Measurements from ENCODE around the gene NOL4L.

The NOL4L gene

GRCh38 chr20:32443386-32443974 is 141.7 kb downstream of the NOL4L start:
- no peaks in the 10 kb centered on the region for H3K27me3 ChIP-seq (ENCODE audit: control insufficient read depth, insufficient read depth, low read length)

GRCh38 chr20:32442630-32443373 is 142.3 kb downstream of the NOL4L start:
- no peaks in the 10 kb centered on the region for H3K27me3 ChIP-seq (ENCODE audit: control insufficient read depth, insufficient read depth, low read length)
- no peaks in the 10 kb centered on the region for H3K4me1 ChIP-seq (ENCODE audit: control insufficient read depth, insufficient read depth, low read length)
- no peak overlapping the region for H3K4me3 ChIP-seq (ENCODE audit: low read depth, low read length)
- H3K36me3 ChIP-seq (ENCODE audit: control insufficient read depth, insufficient read depth, low read length) = peaks cover 14% of the 10 kb centered on the region
- H3K9ac ChIP-seq (ENCODE audit: low read depth, low read length) = no peak overlapping the region
- H3K9me3 ChIP-seq (ENCODE audit: control insufficient read depth, insufficient read depth, low read length) = no peaks in the 10 kb centered on the region

More at GRCh38 chr20:32443386-32443974, 141.7 kb downstream of the NOL4L start:
- Histone ChIP-seq H3K4me3 (ENCODE audit: low read depth, low read length) (no peak overlapping the region), H3K9ac (ENCODE audit: low read depth, low read length) (no peak overlapping the region), H3K36me3 (ENCODE audit: control insufficient read depth, insufficient read depth, low read length) (peaks cover 21% of the 10 kb centered on the region), H3K9me3 (ENCODE audit: control insufficient read depth, insufficient read depth, low read length) (no peaks in the 10 kb centered on the region), H3K4me1 (ENCODE audit: control insufficient read depth, insufficient read depth, low read length) (no peaks in the 10 kb centered on the region)

GRCh38 chr20:32441638-32442037 is 143.5 kb downstream of the NOL4L start:
- no peaks in the 10 kb centered on the region for H3K9me3 ChIP-seq (ENCODE audit: control insufficient read depth, insufficient read depth, low read length)
- H3K4me1 ChIP-seq (ENCODE audit: control insufficient read depth, insufficient read depth, low read length) = no peaks in the 10 kb centered on the region
- H3K36me3 ChIP-seq (ENCODE audit: control insufficient read depth, insufficient read depth, low read length) = peaks cover 3% of the 10 kb centered on the region
- no peaks in the 10 kb centered on the region for H3K27me3 ChIP-seq (ENCODE audit: control insufficient read depth, insufficient read depth, low read length)
- H3K9ac ChIP-seq (ENCODE audit: low read depth, low read length) = no peak overlapping the region
- no peak overlapping the region for H3K4me3 ChIP-seq (ENCODE audit: low read depth, low read length)

- Histone ChIP-seq H3K4me1 (ENCODE audit: control insufficient read depth, insufficient read depth, low read length) (no peaks in the 10 kb centered on the region), H3K9me3 (ENCODE audit: control insufficient read depth, insufficient read depth, low read length) (no peaks in the 10 kb centered on the region), H3K9ac (ENCODE audit: low read depth, low read length) (no peak overlapping the region), H3K4me3 (ENCODE audit: low read depth, low read length) (no peak overlapping the region), H3K27me3 (ENCODE audit: control insufficient read depth, insufficient read depth, low read length) (no peaks in the 10 kb centered on the region), H3K36me3 (ENCODE audit: control insufficient read depth, insufficient read depth, low read length) (no peaks in the 10 kb centered on the region)
These were observed 144.4 kb downstream of the NOL4L start for GRCh38 chr20:32440758-32441078.

GRCh38 chr20:32440069-32440757 is 144.9 kb downstream of the NOL4L start:
- no peak overlapping the region for H3K9ac ChIP-seq (ENCODE audit: low read depth, low read length)
- H3K27me3 ChIP-seq (ENCODE audit: control insufficient read depth, insufficient read depth, low read length) = no peaks in the 10 kb centered on the region
- no peaks in the 10 kb centered on the region for H3K9me3 ChIP-seq (ENCODE audit: control insufficient read depth, insufficient read depth, low read length)
- no peaks in the 10 kb centered on the region for H3K36me3 ChIP-seq (ENCODE audit: control insufficient read depth, insufficient read depth, low read length)
- no peak overlapping the region for H3K4me3 ChIP-seq (ENCODE audit: low read depth, low read length)
- no peaks in the 10 kb centered on the region for H3K4me1 ChIP-seq (ENCODE audit: control insufficient read depth, insufficient read depth, low read length)

GRCh38 chr20:32439132-32439829 is 145.9 kb downstream of the NOL4L start:
- no peak overlapping the region for H3K9ac ChIP-seq (ENCODE audit: low read depth, low read length)
- no peaks in the 10 kb centered on the region for H3K9me3 ChIP-seq (ENCODE audit: control insufficient read depth, insufficient read depth, low read length)
- H3K36me3 ChIP-seq (ENCODE audit: control insufficient read depth, insufficient read depth, low read length) = peaks cover 3% of the 10 kb centered on the region
- no peaks in the 10 kb centered on the region for H3K27me3 ChIP-seq (ENCODE audit: control insufficient read depth, insufficient read depth, low read length)
- H3K4me1 ChIP-seq (ENCODE audit: control insufficient read depth, insufficient read depth, low read length) = no peaks in the 10 kb centered on the region
- no peak overlapping the region for H3K4me3 ChIP-seq (ENCODE audit: low read depth, low read length)

- no peaks in the 10 kb centered on the region for H3K4me1 ChIP-seq (ENCODE audit: control insufficient read depth, insufficient read depth, low read length)
- no peak overlapping the region for H3K9ac ChIP-seq (ENCODE audit: low read depth, low read length)
- no peaks in the 10 kb centered on the region for H3K9me3 ChIP-seq (ENCODE audit: control insufficient read depth, insufficient read depth, low read length)
- peaks cover 3% of the 10 kb centered on the region for H3K36me3 ChIP-seq (ENCODE audit: control insufficient read depth, insufficient read depth, low read length)
- no peak overlapping the region for H3K4me3 ChIP-seq (ENCODE audit: low read depth, low read length)
- H3K27me3 ChIP-seq (ENCODE audit: control insufficient read depth, insufficient read depth, low read length) = no peaks in the 10 kb centered on the region
These were observed 146.7 kb downstream of the NOL4L start for GRCh38 chr20:32438331-32438858.

GRCh38 chr20:32437391-32438074 is 147.6 kb downstream of the NOL4L start:
- Histone ChIP-seq H3K9me3 (ENCODE audit: control insufficient read depth, insufficient read depth, low read length) (no peaks in the 10 kb centered on the region), H3K36me3 (ENCODE audit: control insufficient read depth, insufficient read depth, low read length) (peaks cover 3% of the 10 kb centered on the region), H3K9ac (ENCODE audit: low read depth, low read length) (no peak overlapping the region), H3K27me3 (ENCODE audit: control insufficient read depth, insufficient read depth, low read length) (no peaks in the 10 kb centered on the region), H3K4me1 (ENCODE audit: control insufficient read depth, insufficient read depth, low read length) (no peaks in the 10 kb centered on the region), H3K4me3 (ENCODE audit: low read depth, low read length) (no peak overlapping the region)

- no peak overlapping the region for H3K9ac ChIP-seq (ENCODE audit: low read depth, low read length)
- H3K27me3 ChIP-seq (ENCODE audit: control insufficient read depth, insufficient read depth, low read length) = no peaks in the 10 kb centered on the region
- no peaks in the 10 kb centered on the region for H3K4me1 ChIP-seq (ENCODE audit: control insufficient read depth, insufficient read depth, low read length)
- H3K4me3 ChIP-seq (ENCODE audit: low read depth, low read length) = no peak overlapping the region
- peaks cover 3% of the 10 kb centered on the region for H3K36me3 ChIP-seq (ENCODE audit: control insufficient read depth, insufficient read depth, low read length)
- no peaks in the 10 kb centered on the region for H3K9me3 ChIP-seq (ENCODE audit: control insufficient read depth, insufficient read depth, low read length)
These were observed 148.2 kb downstream of the NOL4L start for GRCh38 chr20:32436968-32437367.

GRCh38 chr20:32436142-32436861 is 148.8 kb downstream of the NOL4L start:
- peaks cover 3% of the 10 kb centered on the region for H3K36me3 ChIP-seq (ENCODE audit: control insufficient read depth, insufficient read depth, low read length)

More at GRCh38 chr20:32436142-32436861, 148.8 kb downstream of the NOL4L start:
- Histone ChIP-seq H3K4me3 (ENCODE audit: low read depth, low read length) (no peak overlapping the region), H3K27me3 (ENCODE audit: control insufficient read depth, insufficient read depth, low read length) (no peaks in the 10 kb centered on the region), H3K9me3 (ENCODE audit: control insufficient read depth, insufficient read depth, low read length) (no peaks in the 10 kb centered on the region), H3K9ac (ENCODE audit: low read depth, low read length) (no peak overlapping the region), H3K4me1 (ENCODE audit: control insufficient read depth, insufficient read depth, low read length) (no peaks in the 10 kb centered on the region)

Data from iPS-15b (cell line).